Activated naive CD8-positive, alpha-beta T cell treated with anti-CD3 and anti-CD28 coated beads, Interleukin-2, amount 50 U/mL, for 24 hours (primary cell): ENCODE data around the gene CORO2A.
"Not testable (repeated sequence)": the region's sequence is repeated elsewhere in the genome, so short reads cannot be mapped to it uniquely, and the experiment has no call there.

ENCODE experiments used
- ATAC-seq: fragments of 150-1000 bp; cut with Tn5 transposase; one replicate; pipeline ENCODE4 v1.10.0; 2021
- DNase-seq: peaks from one replicate; pipeline ENCODE4 v3.0.0; 2021
- H3K27ac Mint-ChIP-seq: one replicate; pipeline ENCODE4 v1.8.0; 2021; ENCODE audit warnings: mild to moderate bottlenecking, mixed read lengths
- H3K27me3 Mint-ChIP-seq: one replicate; pipeline ENCODE4 v1.8.0; 2021; ENCODE audit warnings: mixed read lengths
- H3K36me3 Mint-ChIP-seq: one replicate; pipeline ENCODE4 v1.8.0; 2021; ENCODE audit warnings: low read depth, mixed read lengths
- H3K4me1 Mint-ChIP-seq: one replicate; pipeline ENCODE4 v1.8.0; 2021; ENCODE audit warnings: mixed read lengths
- H3K4me3 Mint-ChIP-seq: one replicate; pipeline ENCODE4 v1.8.0; 2021; ENCODE audit warnings: mild to moderate bottlenecking, moderate library complexity, mixed read lengths
- H3K9me3 Mint-ChIP-seq: one replicate; pipeline ENCODE4 v1.8.0; 2021; ENCODE audit warnings: mixed read lengths

CORO2A gene

DNA sequence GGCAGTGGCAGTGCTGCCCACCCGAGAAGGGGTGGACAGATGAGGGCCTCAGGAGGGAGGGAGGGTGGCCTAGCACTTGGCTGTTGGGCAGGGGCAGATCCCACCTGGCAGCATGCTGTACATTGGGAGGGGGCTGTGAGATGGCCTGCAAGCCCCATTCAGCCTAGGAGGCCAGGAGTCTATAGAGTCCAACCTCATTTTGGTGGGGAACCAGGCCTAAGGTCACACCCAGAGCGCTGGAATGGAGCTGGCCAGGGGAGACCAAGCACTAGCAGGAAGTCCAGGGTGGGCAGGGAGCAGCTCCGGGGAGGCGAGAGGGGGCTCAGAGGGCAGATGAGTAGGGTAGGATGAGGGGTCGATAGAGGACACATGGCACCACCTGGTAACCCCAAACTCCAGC lies 96.3 kb downstream of the CORO2A start:
- no peaks in the 10 kb centered on the region for H3K27me3 Mint-ChIP-seq
- no peak overlapping the region for H3K4me3 Mint-ChIP-seq
- peaks cover 46% of the 10 kb centered on the region for H3K4me1 Mint-ChIP-seq
- H3K36me3 Mint-ChIP-seq, result peaks cover 44% of the 10 kb centered on the region
- no peak for ATAC-seq
- H3K9me3 Mint-ChIP-seq, result no peaks in the 10 kb centered on the region
- H3K27ac Mint-ChIP-seq, result no peak overlapping the region
- DNase-seq, result no peak

GRCh38 chr9:98095401-98095800 lies 97.0 kb downstream of the CORO2A start:
- no peak for ATAC-seq
- peaks cover 40% of the 10 kb centered on the region for H3K4me1 Mint-ChIP-seq
- H3K4me3 Mint-ChIP-seq, result no peak overlapping the region
- H3K36me3 Mint-ChIP-seq, result peaks cover 47% of the 10 kb centered on the region
- no peaks in the 10 kb centered on the region for H3K27me3 Mint-ChIP-seq
- no peak for DNase-seq
- H3K9me3 Mint-ChIP-seq, result no peaks in the 10 kb centered on the region
- no peak overlapping the region for H3K27ac Mint-ChIP-seq

DNA sequence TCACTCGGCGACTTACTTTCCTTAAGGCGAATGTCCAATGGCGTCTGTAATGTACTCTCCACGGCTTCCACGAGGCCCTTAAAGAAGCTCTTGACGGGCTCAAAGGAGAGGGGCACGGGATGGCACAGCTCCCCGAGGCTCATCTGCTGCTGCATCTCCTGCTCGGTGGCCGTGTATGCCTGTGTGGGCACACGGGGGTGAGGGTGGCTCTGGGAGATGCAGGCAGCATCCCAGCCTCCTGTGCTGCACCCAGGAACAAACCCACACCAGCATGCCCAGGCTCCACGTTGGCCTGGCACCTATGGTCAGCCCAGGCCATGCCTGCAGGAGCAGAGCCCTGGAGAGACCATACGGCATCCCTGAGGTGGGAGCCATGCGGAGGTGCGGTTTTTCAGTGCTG lies 97.6 kb downstream of the CORO2A start:
- Mint-ChIP-seq H3K4me1 (peaks cover 34% of the 10 kb centered on the region), H3K27ac (no peak overlapping the region), H3K36me3 (peaks cover 46% of the 10 kb centered on the region), H3K9me3 (no peaks in the 10 kb centered on the region), H3K27me3 (no peaks in the 10 kb centered on the region), H3K4me3 (no peak overlapping the region)
- DNase-seq, result no peak
- ATAC-seq, result no peak

DNA sequence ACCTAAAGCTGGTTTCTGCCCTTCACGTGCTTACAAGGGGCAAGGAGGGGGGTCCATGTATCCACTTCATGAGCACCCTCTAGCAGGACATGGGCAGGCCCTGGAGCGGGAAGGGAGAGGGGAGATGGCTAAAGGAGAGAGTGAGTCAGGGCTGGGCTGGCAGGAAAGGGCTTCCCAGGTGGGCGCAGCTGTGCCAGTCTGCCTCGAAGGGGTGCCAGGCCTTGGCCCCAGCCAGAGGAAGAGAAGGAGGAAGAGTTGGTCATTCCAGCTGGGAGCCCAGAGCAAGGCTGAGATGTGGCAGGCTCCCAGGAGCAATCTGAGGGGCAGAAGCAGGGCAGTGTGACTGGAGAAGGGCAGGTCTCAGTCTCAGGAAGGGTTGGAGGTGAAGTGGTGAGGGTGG lies 98.1 kb downstream of the CORO2A start:
- ATAC-seq (no peak), DNase-seq (no peak)
- Mint-ChIP-seq H3K4me1 (peaks cover 29% of the 10 kb centered on the region), H3K4me3 (no peak overlapping the region), H3K9me3 (no peaks in the 10 kb centered on the region), H3K36me3 (peaks cover 43% of the 10 kb centered on the region), H3K27ac (no peak overlapping the region), H3K27me3 (no peaks in the 10 kb centered on the region)

DNA sequence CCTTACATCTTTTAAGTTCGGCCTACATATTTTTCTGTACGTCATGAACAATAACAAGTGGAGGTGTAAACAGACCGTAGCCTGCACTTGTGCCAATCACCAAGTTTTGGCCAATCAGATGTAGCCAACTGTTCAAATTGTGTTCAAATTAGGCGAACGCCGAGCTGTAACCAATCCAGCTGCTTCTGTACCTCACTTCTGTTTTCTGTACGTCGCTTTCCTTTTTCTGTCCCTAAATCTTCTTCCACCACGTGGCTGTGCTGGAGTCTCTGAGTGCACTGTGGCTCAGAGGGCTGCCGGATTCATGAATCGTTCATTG lies 99.9 kb downstream of the CORO2A start:
- no peak overlapping the region for H3K4me3 Mint-ChIP-seq
- H3K9me3 Mint-ChIP-seq, result no peaks in the 10 kb centered on the region
- H3K4me1 Mint-ChIP-seq, result peaks cover 16% of the 10 kb centered on the region
- ATAC-seq (no peak), DNase-seq (no peak)
- H3K27ac Mint-ChIP-seq, result peak overlapping the region; percentile 27
- peaks cover 32% of the 10 kb centered on the region for H3K36me3 Mint-ChIP-seq
- H3K27me3 Mint-ChIP-seq, result no peaks in the 10 kb centered on the region

DNA sequence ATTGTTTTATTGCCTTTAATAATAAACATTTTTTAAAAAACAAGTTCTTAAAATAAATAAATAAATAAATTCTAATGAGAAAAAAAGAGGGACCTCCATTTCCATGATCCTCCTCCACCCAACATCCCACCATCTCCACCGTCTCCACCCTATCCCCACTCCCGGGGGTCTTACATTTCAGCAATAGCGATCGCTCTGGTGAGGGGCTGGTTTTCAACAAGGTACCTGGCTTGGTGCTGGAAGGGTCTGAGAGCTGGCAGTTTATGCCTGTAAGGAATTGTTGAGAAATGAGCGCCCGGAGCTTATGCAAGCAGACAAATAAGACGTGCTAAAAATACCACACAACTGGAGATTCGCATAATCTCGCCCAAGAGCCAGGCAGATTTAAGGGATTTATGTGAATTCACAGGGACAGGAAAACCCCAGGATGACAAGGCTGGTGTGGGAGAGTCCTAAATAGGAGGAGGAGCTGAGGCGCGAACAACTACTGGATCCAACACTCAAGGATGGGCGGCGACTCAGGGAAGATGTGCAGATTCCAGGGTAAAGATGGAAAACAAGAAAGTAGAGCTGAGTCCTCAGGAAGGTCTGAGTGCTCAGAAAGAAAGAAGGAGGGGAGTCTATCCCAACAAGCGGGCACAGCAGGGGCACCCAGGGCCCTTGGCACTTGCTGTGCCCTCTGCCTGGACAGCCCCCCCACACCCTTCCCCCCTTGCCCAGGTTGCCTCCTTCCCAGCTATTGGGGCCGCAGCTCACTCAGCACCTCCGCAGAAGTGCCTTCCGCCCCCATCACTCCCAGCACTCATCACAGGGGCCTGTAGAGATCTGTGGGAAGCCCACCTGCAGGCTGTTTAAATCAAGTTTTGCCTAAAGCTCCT lies 100.5 kb downstream of the CORO2A start:
- ATAC-seq, result no peak
- H3K4me1 Mint-ChIP-seq, result peaks cover 11% of the 10 kb centered on the region
- H3K27me3 Mint-ChIP-seq, result no peaks in the 10 kb centered on the region
- H3K36me3 Mint-ChIP-seq, result peaks cover 28% of the 10 kb centered on the region
- H3K4me3 Mint-ChIP-seq, result no peak overlapping the region
- no peak for DNase-seq
- no peak overlapping the region for H3K27ac Mint-ChIP-seq
- no peaks in the 10 kb centered on the region for H3K9me3 Mint-ChIP-seq

GRCh38 chr9:98090674-98091073 lies 101.8 kb downstream of the CORO2A start:
- not testable (repeated sequence) for ATAC-seq, H3K27me3 Mint-ChIP-seq, H3K4me3 Mint-ChIP-seq, DNase-seq, H3K9me3 Mint-ChIP-seq
- H3K27ac Mint-ChIP-seq, result peak overlapping the region; percentile 11
- H3K36me3 Mint-ChIP-seq, result peaks cover 32% of the 10 kb centered on the region
- peaks cover 13% of the 10 kb centered on the region for H3K4me1 Mint-ChIP-seq

DNA sequence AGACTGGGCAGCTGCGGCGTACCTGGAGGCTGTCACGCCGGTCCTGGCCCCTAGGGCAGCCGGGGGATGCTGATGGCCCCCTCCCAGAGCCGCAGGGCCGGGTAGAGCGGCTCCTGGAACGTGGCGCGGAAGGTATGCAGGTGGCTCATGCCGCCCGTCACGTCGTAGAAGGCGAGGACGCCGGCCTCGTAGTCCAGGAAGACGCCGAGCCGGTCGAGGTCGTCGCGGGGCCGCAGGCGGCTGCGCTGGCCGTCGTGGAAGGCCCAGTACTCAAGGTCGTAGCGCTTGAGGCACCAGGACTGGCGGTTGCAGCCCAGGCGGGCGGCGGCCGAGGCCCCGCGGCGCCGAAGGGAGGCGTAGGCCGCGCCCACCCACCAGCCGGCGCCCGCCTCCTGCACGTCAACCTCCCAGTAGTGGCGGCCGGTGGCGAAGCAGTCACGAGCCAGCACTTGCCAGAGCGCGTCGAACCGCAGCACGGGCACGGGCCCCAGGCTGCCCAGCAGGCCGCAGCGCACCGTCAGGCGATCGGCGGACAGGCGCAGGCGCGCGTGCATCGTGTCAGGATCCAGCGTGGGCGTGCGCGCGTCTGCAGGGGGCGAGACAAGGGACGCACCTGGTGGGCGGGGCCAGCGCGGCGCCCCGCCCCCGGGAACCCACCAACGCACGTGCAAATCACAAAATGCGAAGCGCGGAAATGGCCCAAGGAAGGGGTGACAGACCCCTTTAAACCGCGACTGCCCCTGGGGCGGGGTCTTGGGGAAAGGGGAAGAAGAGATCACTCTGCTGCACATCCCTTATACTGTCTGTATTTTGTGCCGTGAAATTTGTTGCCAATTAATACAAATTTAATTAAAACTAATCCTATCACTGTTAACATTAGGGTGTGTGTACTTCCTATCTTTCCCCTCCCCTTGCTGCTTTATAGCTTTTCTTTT lies 104.8 kb downstream of the CORO2A start:
- Mint-ChIP-seq H3K4me1 (peaks cover 10% of the 10 kb centered on the region), H3K27ac (no peak overlapping the region), H3K36me3 (peaks cover 32% of the 10 kb centered on the region), H3K4me3 (no peak overlapping the region), H3K9me3 (no peaks in the 10 kb centered on the region), H3K27me3 (no peaks in the 10 kb centered on the region)
- no peak for DNase-seq
- ATAC-seq, result no peak

GRCh38 chr9:98086461-98086860 lies 106.0 kb downstream of the CORO2A start:
- no peak overlapping the region for H3K4me3 Mint-ChIP-seq
- H3K27me3 Mint-ChIP-seq, result no peaks in the 10 kb centered on the region
- H3K4me1 Mint-ChIP-seq, result peaks cover 20% of the 10 kb centered on the region
- ATAC-seq (no peak), DNase-seq (no peak)
- H3K27ac Mint-ChIP-seq, result peak overlapping the region; percentile 47
- no peaks in the 10 kb centered on the region for H3K9me3 Mint-ChIP-seq
- peaks cover 40% of the 10 kb centered on the region for H3K36me3 Mint-ChIP-seq

GRCh38 chr9:98085944-98086343 lies 106.5 kb downstream of the CORO2A start:
- Mint-ChIP-seq H3K27me3 (no peaks in the 10 kb centered on the region), H3K27ac (no peak overlapping the region), H3K4me3 (no peak overlapping the region), H3K9me3 (no peaks in the 10 kb centered on the region), H3K4me1 (peaks cover 25% of the 10 kb centered on the region), H3K36me3 (peaks cover 42% of the 10 kb centered on the region)
- DNase-seq (no peak), ATAC-seq (no peak)

GRCh38 chr9:98085058-98085457 lies 107.4 kb downstream of the CORO2A start:
- ATAC-seq (no peak), DNase-seq (no peak)
- no peaks in the 10 kb centered on the region for H3K9me3 Mint-ChIP-seq
- peak overlapping the region; percentile 64 for H3K27ac Mint-ChIP-seq
- H3K4me3 Mint-ChIP-seq, result no peak overlapping the region
- no peaks in the 10 kb centered on the region for H3K27me3 Mint-ChIP-seq
- H3K36me3 Mint-ChIP-seq, result peaks cover 41% of the 10 kb centered on the region
- peaks cover 30% of the 10 kb centered on the region for H3K4me1 Mint-ChIP-seq

DNA sequence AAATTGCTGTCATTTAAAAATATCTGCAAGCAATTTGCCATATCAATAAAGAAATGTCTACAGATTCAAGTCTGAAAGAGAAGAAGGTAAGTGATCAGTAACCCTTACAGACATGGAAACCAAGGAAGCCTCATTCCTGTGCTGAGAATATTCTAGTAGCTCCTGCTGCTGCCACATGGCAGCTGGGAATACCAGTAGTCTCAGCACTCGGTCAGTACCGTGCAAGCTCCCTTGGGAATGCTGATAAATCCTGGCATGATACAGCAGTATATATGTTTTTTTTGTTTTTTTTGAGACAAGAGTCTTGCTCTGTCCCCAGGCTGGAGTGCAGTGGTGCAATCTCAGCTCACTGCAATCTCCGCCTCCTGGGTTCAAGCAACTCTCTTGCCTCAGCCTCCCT lies 108.0 kb downstream of the CORO2A start:
- Mint-ChIP-seq H3K4me3 (no peak overlapping the region), H3K9me3 (no peaks in the 10 kb centered on the region), H3K27ac (no peak overlapping the region), H3K4me1 (peaks cover 30% of the 10 kb centered on the region), H3K36me3 (peaks cover 41% of the 10 kb centered on the region), H3K27me3 (no peaks in the 10 kb centered on the region)
- DNase-seq (no peak), ATAC-seq (no peak)

DNA sequence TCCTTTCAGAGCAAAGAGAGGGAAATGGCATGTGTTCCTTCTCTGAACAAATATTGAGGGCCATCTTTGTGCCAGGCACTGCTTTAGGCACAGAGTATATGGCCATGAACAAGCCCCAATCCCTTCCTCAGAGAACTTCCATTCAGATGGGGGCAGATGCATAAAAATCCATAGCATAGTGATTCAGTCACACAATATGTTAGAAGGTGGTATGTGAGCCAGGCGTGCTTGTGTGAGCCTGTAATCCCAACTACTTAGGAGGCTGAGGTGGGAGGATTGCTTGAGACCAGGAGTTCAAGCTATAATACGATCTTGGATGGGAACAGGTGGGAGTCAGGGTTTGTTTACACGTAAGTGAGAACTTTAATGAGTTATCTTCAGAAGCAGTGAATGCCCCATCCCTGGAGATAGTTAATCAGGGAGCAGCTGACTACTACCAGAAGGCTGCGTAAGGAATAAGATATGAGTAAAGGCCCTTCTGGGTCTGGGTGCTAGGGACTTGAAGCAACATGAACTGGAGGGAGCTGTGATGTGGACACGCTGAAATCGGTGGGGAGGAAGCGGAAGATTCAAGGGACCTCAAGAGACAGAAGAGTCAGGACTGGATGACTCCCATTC lies 108.8 kb downstream of the CORO2A start:
- no peak overlapping the region for H3K4me3 Mint-ChIP-seq
- no peaks in the 10 kb centered on the region for H3K9me3 Mint-ChIP-seq
- DNase-seq (no peak), ATAC-seq (no peak)
- peaks cover 44% of the 10 kb centered on the region for H3K36me3 Mint-ChIP-seq
- peaks cover 30% of the 10 kb centered on the region for H3K4me1 Mint-ChIP-seq
- H3K27me3 Mint-ChIP-seq, result no peaks in the 10 kb centered on the region
- peak overlapping the region; percentile 84 for H3K27ac Mint-ChIP-seq

GRCh38 chr9:98083061-98083501 lies 109.4 kb downstream of the CORO2A start:
- Mint-ChIP-seq H3K4me1 (peaks cover 30% of the 10 kb centered on the region), H3K27me3 (no peaks in the 10 kb centered on the region), H3K9me3 (no peaks in the 10 kb centered on the region), H3K36me3 (peaks cover 47% of the 10 kb centered on the region), H3K27ac (peak overlapping the region; percentile 84), H3K4me3 (no peak overlapping the region)
- DNase-seq, result no peak
- ATAC-seq, result no peak
